ENCODE results near the gene IMMP2L.

IMMP2L gene

GRCh38 chr7:111320133-111320532 is 242.2 kb downstream of the IMMP2L start:
- DNase-seq (ENCODE audit: low read depth) = no peak
- TF ChIP-seq CTCF (conservative IDR thresholded peaks at IDR 0.05; ENCODE audit: low read depth, low read length) = no peak

GRCh38 chr7:111312966-111313365 is 249.3 kb downstream of the IMMP2L start:
- no peak for TF ChIP-seq CTCF (conservative IDR thresholded peaks at IDR 0.05; ENCODE audit: low read depth, low read length)
- DNase-seq (ENCODE audit: low read depth) = no peak
- no peak overlapping the region for H3K4me3 ChIP-seq (ENCODE audit: low read length)

More at GRCh38 chr7:111320133-111320532, 242.2 kb downstream of the IMMP2L start:
- H3K4me3 ChIP-seq (ENCODE audit: low read length) = no peak overlapping the region

- no peak for DNase-seq (ENCODE audit: low read depth)
- TF ChIP-seq CTCF (conservative IDR thresholded peaks at IDR 0.05; ENCODE audit: low read depth, low read length) = no peak
- no peak overlapping the region for H3K4me3 ChIP-seq (ENCODE audit: low read length)
These were observed 253.6 kb downstream of the IMMP2L start for GRCh38 chr7:111308691-111309090.

GRCh38 chr7:111301891-111302290 is 260.4 kb downstream of the IMMP2L start:
- DNase-seq (ENCODE audit: low read depth) = no peak
- H3K4me3 ChIP-seq (ENCODE audit: low read length) = no peak overlapping the region
- TF ChIP-seq CTCF (conservative IDR thresholded peaks at IDR 0.05; ENCODE audit: low read depth, low read length) = no peak

- H3K4me3 ChIP-seq (ENCODE audit: low read length) = no peak overlapping the region
- no peak for TF ChIP-seq CTCF (conservative IDR thresholded peaks at IDR 0.05; ENCODE audit: low read depth, low read length)
- no peak for DNase-seq (ENCODE audit: low read depth)
These were observed 267.8 kb downstream of the IMMP2L start for GRCh38 chr7:111294494-111294893.

GRCh38 chr7:111292026-111292470 is 270.2 kb downstream of the IMMP2L start:
- DNase-seq (ENCODE audit: low read depth) = peak; percentile 64
- H3K4me3 ChIP-seq (ENCODE audit: low read length) = no peak overlapping the region
- no peak for TF ChIP-seq CTCF (conservative IDR thresholded peaks at IDR 0.05; ENCODE audit: low read depth, low read length)

- no peak overlapping the region for H3K4me3 ChIP-seq (ENCODE audit: low read length)
- no peak for DNase-seq (ENCODE audit: low read depth)
- TF ChIP-seq CTCF (conservative IDR thresholded peaks at IDR 0.05; ENCODE audit: low read depth, low read length) = no peak
These were observed 271.3 kb downstream of the IMMP2L start for GRCh38 chr7:111290982-111291381.

All from retinal pigment epithelial cell (primary cell).